Upper lobe of left lung (tissue), 4 donors: ENCODE data around the gene PRMT9.

ENCODE experiments used
- CTCF ChIP-seq, 6 experiments: fragments of 450-650 bp in 4 of 6; fragments of 200-600 bp in 2 of 6; sonication (generic) in 2 of 6; IDR thresholded peaks; one replicate each; pipeline ENCODE4 v1.5.1; 2016 to 2019; ENCODE audit warnings: antibody characterized with exemption in 6 of 6
- POLR2AphosphoS5 ChIP-seq, 2 donors: sonication (generic); formaldehyde crosslinking; IDR thresholded peaks; one replicate each; pipeline ENCODE4 v1.5.1; 2017; ENCODE audit warnings: antibody characterized with exemption in 2 of 2

- TF ChIP-seq CTCF (IDR thresholded peaks at IDR 0.05) (no peak), POLR2AphosphoS5 (IDR thresholded peaks at IDR 0.05) (no peak)
These were observed 9.5 kb downstream of the PRMT9 start for GRCh38 chr4:147674496-147674895.
